Transverse colon (tissue), 4 donors: Measurements from ENCODE around the gene F13A1. TPM values are rescaled to one million over a fixed set of nuclear protein-coding genes. Genes with fewer than 3 reads are reported as not detected.

Source experiments
- DNase-seq: peaks from one replicate; pipeline ENCODE4 v3.0.0-alpha.2; 2019
- H3K27ac ChIP-seq, 4 donors: fragments of 200-600 bp; sonication (generic); 2 replicates each; pipeline ENCODE4 v1.5.1; 2016 to 2018; ENCODE audit warnings: inconsistent platforms in 4 of 4
- H3K27me3 ChIP-seq: fragments of 200-600 bp; sonication (generic); 2 replicates; pipeline ENCODE4 v1.5.1; 2017; ENCODE audit warnings: inconsistent platforms
- H3K36me3 ChIP-seq, 4 donors: fragments of 200-600 bp; sonication (generic); 2 replicates each; pipeline ENCODE4 v1.5.1; 2017 to 2019; ENCODE audit warnings: inconsistent platforms in 4 of 4
- H3K4me1 ChIP-seq, 4 donors: fragments of 200-600 bp; sonication (generic); 2 replicates each; pipeline ENCODE4 v1.5.1; 2017 to 2020; ENCODE audit warnings: inconsistent platforms in 4 of 4
- H3K4me3 ChIP-seq, 4 donors: fragments of 200-600 bp; sonication (generic); 1 replicate in 1 of 4; 2 replicates in 3 of 4; pipeline versions ENCODE4 v1.5.1 to v1.6.1; 2017 to 2019; ENCODE audit warnings: inconsistent platforms in 4 of 4
- H3K9me3 ChIP-seq, 2 donors: fragments of 200-600 bp; sonication (generic); 2 replicates each; pipeline ENCODE4 v1.5.1; 2017 to 2019; ENCODE audit warnings: inconsistent platforms in 2 of 2
- CTCF ChIP-seq, 5 experiments: fragments of 200-600 bp in 3 of 5; fragments of 450-650 bp in 2 of 5; sonication (generic) in 3 of 5; IDR thresholded peaks; 1 replicate in 2 of 5; 2 replicates in 3 of 5; pipeline ENCODE4 v1.5.1; 2016 to 2017; ENCODE audit warnings: antibody characterized with exemption in 5 of 5, inconsistent platforms in 3 of 5, mild to moderate bottlenecking in 2 of 5, moderate library complexity in 1 of 5
- EP300 ChIP-seq: sonication (generic); formaldehyde crosslinking; IDR thresholded peaks from one replicate; pipeline ENCODE4 v1.6.1; 2017; ENCODE audit warnings: antibody characterized with exemption, low read depth
- POLR2A ChIP-seq: fragments of 450-650 bp; IDR thresholded peaks from one replicate; pipeline ENCODE4 v1.6.1; 2016; ENCODE audit warnings: antibody characterized with exemption, mild to moderate bottlenecking, moderate library complexity
- POLR2AphosphoS5 ChIP-seq, 3 donors: sonication (generic); formaldehyde crosslinking; IDR thresholded peaks; one replicate each; pipeline ENCODE4 v1.6.1; 2016; ENCODE audit warnings: antibody characterized with exemption in 3 of 3
- WGBS, 2 donors: methylation state at CpG; one replicate each; pipeline ENCODE4 v1.1.5; 2018; ENCODE audit warnings: low coverage in 1 of 2; 5-methylcytosine and 5-hydroxymethylcytosine counted together
- in situ Hi-C, 4 donors: fragments of 200-750 bp; cut with MboI; loops; one replicate each; pipeline versions ENCODE4 v1.15.0 to v1.15.1; 2017; ENCODE audit warnings: low sequenced_read_pairs in 3 of 4, low pct_ligation_motif_present in 1 of 4, low pct_unique_long_range_greater_than_20kb in 1 of 4
- intact Hi-C: fragments of 100-400 bp; cut with DNase I; formaldehyde crosslinking; loops from one replicate; pipeline ENCODE4 v1.15.1; 2023; ENCODE audit warnings: low total_unique reads
- total RNA-seq, 4 donors: library from RNA; depleted of rRNA; stranded (reverse); fragments of >200 nt; gene quantifications; one replicate each; pipeline ENCODE4 v1.1.0, GENCODE V29; 2016

F13A1 gene
- total RNA-seq, 4 donors from 2014 or later, result 5.4 to 58.4 (median 27.0) TPM

GRCh38 chr6:6176586-6177228 is 143.8 kb downstream of the F13A1 start:
- TF ChIP-seq CTCF (IDR thresholded peaks at IDR 0.05) (no peak), EP300 (no peak), POLR2A (no peak), POLR2AphosphoS5 (IDR thresholded peaks at IDR 0.05) (no peak)

GRCh38 chr6:6176127-6176526 is 144.3 kb downstream of the F13A1 start:
- no peak overlapping the region for H3K4me3 ChIP-seq
- no peaks in the 10 kb centered on the region for H3K36me3 ChIP-seq
- TF ChIP-seq CTCF (IDR thresholded peaks at IDR 0.05) (no peak), EP300 (no peak), POLR2A (no peak)
- H3K27me3 ChIP-seq, result no peaks in the 10 kb centered on the region
- no peaks in the 10 kb centered on the region for H3K4me1 ChIP-seq
- no peak for DNase-seq
- H3K9me3 ChIP-seq, result no peaks in the 10 kb centered on the region
- in situ Hi-C loops, result no loop called here
- no peak overlapping the region for H3K27ac ChIP-seq
- intact Hi-C loops, result no loop called here

More at GRCh38 chr6:6176586-6177228, 143.8 kb downstream of the F13A1 start:
- no peaks in the 10 kb centered on the region for H3K27me3 ChIP-seq
- no peak for DNase-seq
- H3K4me3 ChIP-seq, result no peak overlapping the region
- intact Hi-C loops (no loop called here), in situ Hi-C loops (no loop called here)
- no peaks in the 10 kb centered on the region for H3K9me3 ChIP-seq
- no peak overlapping the region for H3K27ac ChIP-seq
- H3K4me1 ChIP-seq, result no peaks in the 10 kb centered on the region
- H3K36me3 ChIP-seq, result no peaks in the 10 kb centered on the region
- WGBS, 2 donors, result 63 to 65% methylated on average over 2 to 8 of the region's 8 CpGs

GRCh38 chr6:6169141-6169540 is 151.3 kb downstream of the F13A1 start:
- no peak overlapping the region for H3K4me3 ChIP-seq
- no peak for TF ChIP-seq POLR2A
- no peak for TF ChIP-seq POLR2AphosphoS5 (IDR thresholded peaks at IDR 0.05)
- TF ChIP-seq EP300, result no peak
- no peak for TF ChIP-seq CTCF (IDR thresholded peaks at IDR 0.05)
- intact Hi-C loops, result no loop called here
- WGBS, 2 donors, result 75% methylated on average over 1 of the region's 1 CpG; no CpG with 5 or more reads in 1 of the 2 donors
- no peak overlapping the region for H3K27ac ChIP-seq
- H3K36me3 ChIP-seq, result no peaks in the 10 kb centered on the region
- DNase-seq, result no peak
- H3K9me3 ChIP-seq, result no peaks in the 10 kb centered on the region
- H3K27me3 ChIP-seq, result no peaks in the 10 kb centered on the region
- no peaks in the 10 kb centered on the region for H3K4me1 ChIP-seq
- in situ Hi-C loops, result no loop called here

GRCh38 chr6:6166064-6166463 is 154.4 kb downstream of the F13A1 start:
- Histone ChIP-seq H3K4me3 (no peak overlapping the region), H3K36me3 (no peaks in the 10 kb centered on the region), H3K9me3 (no peaks in the 10 kb centered on the region), H3K4me1 (no peaks in the 10 kb centered on the region), H3K27me3 (no peaks in the 10 kb centered on the region), H3K27ac (no peak overlapping the region)
- intact Hi-C loops, result no loop called here
- TF ChIP-seq POLR2AphosphoS5 (IDR thresholded peaks at IDR 0.05), result no peak
- TF ChIP-seq POLR2A, result no peak
- no peak for DNase-seq
- in situ Hi-C loops, result no loop called here
- 55% methylated on average over 3 of the region's 3 CpGs; no CpG with 5 or more reads in 1 of the 2 donors for WGBS, 2 donors

GRCh38 chr6:6164367-6164766 is 156.1 kb downstream of the F13A1 start:
- no peaks in the 10 kb centered on the region for H3K27me3 ChIP-seq
- no peaks in the 10 kb centered on the region for H3K9me3 ChIP-seq
- DNase-seq, result no peak
- H3K4me3 ChIP-seq, result no peak overlapping the region
- 71 to 79% methylated on average over 4 of the region's 4 CpGs for WGBS, 2 donors
- no peaks in the 10 kb centered on the region for H3K4me1 ChIP-seq
- no peaks in the 10 kb centered on the region for H3K36me3 ChIP-seq
- H3K27ac ChIP-seq, result no peak overlapping the region
- intact Hi-C loops (no loop called here), in situ Hi-C loops (no loop called here)
- TF ChIP-seq CTCF (IDR thresholded peaks at IDR 0.05), result no peak
